HCT116 (cell line): ENCODE results near the gene RBBP8. TPM values are rescaled to one million over a fixed set of nuclear protein-coding genes. Genes with fewer than 3 reads are reported as not detected.

Experiments used
- ATAC-seq: fragments of 200-7000 bp; cut with Tn5 transposase; 2 replicates; pipeline ENCODE4 v1.9.1; 2020; ENCODE audit warnings: mild to moderate bottlenecking, moderate library complexity
- BruUV-seq: library from RNA; stranded (reverse); fragments of 400-500 nt; replicated peaks from 2 replicates; lab custom pipeline; 2021; lab: Mats Ljungman, UMichigan
- CTCF ChIA-PET: fragments of 300-600 bp; sonication (Branson Sonifier 250); formaldehyde crosslinking; loops from one replicate; lab custom pipeline; 2021; ENCODE audit warnings: antibody characterized with exemption; lab: Charles Lee
- POLR2A ChIA-PET: fragments of 300-600, 350-600 bp; sonication (Branson Sonifier 250); formaldehyde crosslinking; loops from one replicate; lab custom pipeline; 2021; ENCODE audit warnings: antibody characterized with exemption; lab: Charles Lee
- RAD21 ChIA-PET, 2 experiments: fragments of 300-600 bp; sonication (Branson Sonifier 250); formaldehyde crosslinking; loops; one replicate each; lab custom pipeline; 2023; ENCODE audit warnings: low total read pairs in 2 of 2; ENCODE audit not compliant: uncharacterized antibody in 2 of 2, unreplicated experiment in 2 of 2, low non-redundant PET in 1 of 2; lab: Charles Lee
- DNase-seq: peaks from one replicate; pipeline ENCODE4 v3.0.0-alpha.2; 2010; ENCODE audit warnings: low read depth, low spot score
- H2AFZ ChIP-seq: fragments of 200-600 bp; shearing (Covaris generic), sonication (generic); 2 replicates; pipeline ENCODE4 v1.6.1; 2017; ENCODE audit warnings: low read depth, mixed run types, mixed read lengths, antibody characterized with exemption, low read length; ENCODE audit not compliant: poor library complexity, severe bottlenecking
- H3K27ac ChIP-seq: 2 replicates; pipeline ENCODE4 v1.5.1; 2012; ENCODE audit warnings: low read depth, low read length
- H3K27me3 ChIP-seq: fragments of 200-600 bp; sonication (generic); 2 replicates; pipeline ENCODE4 v1.6.1; 2016; ENCODE audit warnings: mixed run types, low read length, mixed read lengths; ENCODE audit not compliant: insufficient read depth
- H3K36me3 ChIP-seq, 2 experiments: fragments of 200-500 bp in 1 of 2; fragments of 200-600 bp in 1 of 2; sonication (Bioruptor generic) in 1 of 2; sonication (generic) in 1 of 2; 2 replicates each; pipeline versions ENCODE4 v1.5.1 to v1.6.1; 2014 to 2016; ENCODE audit warnings: low read length in 2 of 2, inconsistent platforms in 1 of 2, mixed read lengths in 1 of 2, mixed run types in 1 of 2; ENCODE audit not compliant: insufficient read depth in 2 of 2, control insufficient read depth in 1 of 2
- H3K4me1 ChIP-seq, 2 experiments: fragments of 200-600 bp in 1 of 2; sonication (generic) in 1 of 2; 2 replicates each; pipeline versions ENCODE4 v1.5.1 to v1.6.1; 2012 to 2017; ENCODE audit warnings: low read length in 2 of 2, inconsistent platforms in 1 of 2, mild to moderate bottlenecking in 1 of 2, mixed read lengths in 1 of 2, mixed run types in 1 of 2, moderate library complexity in 1 of 2; ENCODE audit not compliant: insufficient read depth in 2 of 2, control insufficient read depth in 1 of 2
- H3K4me2 ChIP-seq: fragments of 200-600 bp; sonication (generic); 2 replicates; pipeline ENCODE4 v1.6.1; 2017; ENCODE audit warnings: mixed run types, low read length, mixed read lengths
- H3K4me3 ChIP-seq, 2 experiments: fragments of 200-600 bp in 1 of 2; sonication (generic) in 1 of 2; replicated peaks in 1 of 2; 2 replicates each; pipeline ENCODE4 v1.5.1; 2011 to 2016; ENCODE audit warnings: low read length in 2 of 2, control low read depth in 1 of 2, low read depth in 1 of 2, mild to moderate bottlenecking in 1 of 2, mixed read lengths in 1 of 2, mixed run types in 1 of 2
- H3K79me2 ChIP-seq: fragments of 200-600 bp; sonication (generic); 2 replicates; pipeline ENCODE4 v1.6.1; 2017; ENCODE audit warnings: mild to moderate bottlenecking, mixed run types, low read length, moderate library complexity, mixed read lengths; ENCODE audit not compliant: insufficient read depth
- H3K9ac ChIP-seq: fragments of 200-600 bp; sonication (generic); 2 replicates; pipeline ENCODE4 v1.6.1; 2016; ENCODE audit warnings: low read length, mixed read lengths
- H3K9me2 ChIP-seq: fragments of 200-600 bp; sonication (generic), shearing (Covaris generic); 2 replicates; pipeline ENCODE4 v1.6.1; 2017; ENCODE audit warnings: mixed run types, mild to moderate bottlenecking, moderate library complexity; ENCODE audit not compliant: insufficient read depth
- H3K9me3 ChIP-seq, 2 experiments: fragments of 200-500 bp in 1 of 2; fragments of 200-600 bp in 1 of 2; sonication (Bioruptor generic) in 1 of 2; sonication (generic) in 1 of 2; 2 replicates each; pipeline ENCODE4 v1.6.1; 2014 to 2017; ENCODE audit warnings: low read length in 2 of 2, mixed read lengths in 2 of 2, inconsistent platforms in 1 of 2, low read depth in 1 of 2, mild to moderate bottlenecking in 1 of 2, mixed run types in 1 of 2, moderate library complexity in 1 of 2; ENCODE audit not compliant: control insufficient read depth in 1 of 2, insufficient read depth in 1 of 2
- H4K20me1 ChIP-seq: fragments of 200-600 bp; sonication (generic), shearing (Covaris generic); 2 replicates; pipeline ENCODE4 v1.6.1; 2017; ENCODE audit warnings: mixed run types, mild to moderate bottlenecking, moderate library complexity; ENCODE audit not compliant: insufficient read depth
- ATF3 ChIP-seq: IDR thresholded peaks from 2 replicates; pipeline ENCODE4 v1.6.1; 2012
- CBX3 ChIP-seq: IDR thresholded peaks from 2 replicates; pipeline ENCODE4 v1.6.1; 2012; ENCODE audit warnings: low read depth
- EGR1 ChIP-seq: IDR thresholded peaks from 2 replicates; pipeline ENCODE4 v1.6.1; 2012; ENCODE audit warnings: low read depth
- FOSL1 ChIP-seq: IDR thresholded peaks from 2 replicates; pipeline ENCODE4 v1.6.1; 2012; ENCODE audit warnings: low read depth
- JUND ChIP-seq: IDR thresholded peaks from 2 replicates; pipeline ENCODE4 v1.6.1; 2012
- POLR2AphosphoS5 ChIP-seq: IDR thresholded peaks from 2 replicates; pipeline ENCODE4 v1.6.1; 2011; ENCODE audit warnings: mild to moderate bottlenecking, low read depth, low read length, moderate library complexity
- RAD21 ChIP-seq: IDR thresholded peaks from 2 replicates; pipeline ENCODE4 v1.6.1; 2012; ENCODE audit warnings: low read depth, mild to moderate bottlenecking
- REST ChIP-seq: IDR thresholded peaks from 2 replicates; pipeline ENCODE4 v1.6.1; 2012; ENCODE audit warnings: low read depth
- SP1 ChIP-seq: IDR thresholded peaks from 2 replicates; pipeline ENCODE4 v1.6.1; 2012; ENCODE audit warnings: low read depth
- SRF ChIP-seq: IDR thresholded peaks from 2 replicates; pipeline ENCODE4 v1.6.1; 2012; ENCODE audit warnings: low read depth
- TCF7L2 ChIP-seq: IDR thresholded peaks from 2 replicates; pipeline ENCODE4 v1.7.0; 2011; ENCODE audit warnings: borderline replicate concordance, inconsistent platforms; ENCODE audit not compliant: insufficient read depth, insufficient read length; ENCODE audit errors: extremely low read depth
- intact Hi-C: fragments of 100-400 bp; cut with micrococcal nuclease; formaldehyde crosslinking; loops from 2 replicates; pipeline ENCODE4 v1.10.0; 2022
- total RNA-seq: library from RNA; stranded (reverse); gene quantifications from one replicate; pipeline ENCODE4 v1.2.1, GENCODE V29; 2021; ENCODE audit not compliant: unreplicated experiment
- TF ChIP-seq, protein P1 (sequence below), 3 experiments: fragments of 200-600 bp in 1 of 3; sonication (generic) in 1 of 3; IDR thresholded peaks in 2 of 3; conservative IDR thresholded peaks in 1 of 3; 2 replicates each; pipeline ENCODE4 v1.5.1; 2012 to 2017; ENCODE audit warnings: low read depth in 2 of 3, low read length in 2 of 3, antibody characterized with exemption in 1 of 3, borderline replicate concordance in 1 of 3, control low read depth in 1 of 3, mild to moderate bottlenecking in 1 of 3, mixed read lengths in 1 of 3, mixed run types in 1 of 3, moderate library complexity in 1 of 3; ENCODE audit not compliant: insufficient read depth in 1 of 3

RBBP8 gene
- total RNA-seq, 1 experiment from 2014 or later, result 66.6 TPM

GRCh38 chr18:22980394-22980793, 47.3 kb downstream of the RBBP8 start:
- RAD21 ChIA-PET, result no interaction called here
- Histone ChIP-seq H3K36me3 (peaks cover 5 to 18% of the 10 kb centered on the region in 2 experiments), H3K27ac (no peak overlapping the region), H3K9me3 (no peaks in the 10 kb centered on the region), H3K79me2 (peaks cover 6% of the 10 kb centered on the region), H3K9ac (no peak overlapping the region), H2AFZ (no peak overlapping the region), H3K27me3 (no peaks in the 10 kb centered on the region), H4K20me1 (0 out of 2 replicates have a peak, but pooled peaks cover 4% of the 10 kb centered on the region), H3K4me3 (no peak overlapping the region), H3K4me2 (no peak overlapping the region), H3K4me1 (peaks cover 20 to 26% of the 10 kb centered on the region in 2 experiments), H3K9me2 (no peaks in the 10 kb centered on the region)
- ATAC-seq (no peak), DNase-seq (no peak)
- no TSS peak for BruUV-seq
- POLR2A ChIA-PET, result no interaction called here
- CTCF ChIA-PET, result no interaction called here
- intact Hi-C loops, result no loop called here
- no peak for TF ChIP-seq FOSL1
- TF ChIP-seq JUND, result no peak
- no peak for TF ChIP-seq ATF3

GRCh38 chr18:22981274-22982133, 48.4 kb downstream of the RBBP8 start:
- RAD21 ChIA-PET, result no interaction called here
- POLR2A ChIA-PET, result no interaction called here
- H3K4me2 ChIP-seq, result no peak overlapping the region
- no peaks in the 10 kb centered on the region for H3K9me3 ChIP-seq
- no peaks in the 10 kb centered on the region for H3K27me3 ChIP-seq
- no peak overlapping the region for H2AFZ ChIP-seq
- H3K9ac ChIP-seq, result no peak overlapping the region
- H3K9me2 ChIP-seq, result no peaks in the 10 kb centered on the region
- CTCF ChIA-PET, result interaction anchor here (2.2 to 3.6 kb wide), 2 partner anchors 168 to 182 kb away, joined by 37 to 60 read pairs; no protein-coding TSS in a partner anchor
- no TSS peak for BruUV-seq
- ATAC-seq, result no peak
- intact Hi-C loops, result loop anchor here (2.0 kb wide), 1 partner anchor 135 kb away; no protein-coding TSS in a partner anchor
- no peak for DNase-seq
- 0 out of 2 replicates have a peak, but pooled peaks cover 4% of the 10 kb centered on the region for H4K20me1 ChIP-seq
- H3K4me3 ChIP-seq, result no peak overlapping the region
- H3K4me1 ChIP-seq, result peaks cover 20 to 23% of the 10 kb centered on the region in 2 experiments
- H3K79me2 ChIP-seq, result peaks cover 6% of the 10 kb centered on the region
- no peak overlapping the region for H3K27ac ChIP-seq
- peaks cover 11 to 15% of the 10 kb centered on the region in 2 experiments for H3K36me3 ChIP-seq
- TF ChIP-seq, protein P1, sequence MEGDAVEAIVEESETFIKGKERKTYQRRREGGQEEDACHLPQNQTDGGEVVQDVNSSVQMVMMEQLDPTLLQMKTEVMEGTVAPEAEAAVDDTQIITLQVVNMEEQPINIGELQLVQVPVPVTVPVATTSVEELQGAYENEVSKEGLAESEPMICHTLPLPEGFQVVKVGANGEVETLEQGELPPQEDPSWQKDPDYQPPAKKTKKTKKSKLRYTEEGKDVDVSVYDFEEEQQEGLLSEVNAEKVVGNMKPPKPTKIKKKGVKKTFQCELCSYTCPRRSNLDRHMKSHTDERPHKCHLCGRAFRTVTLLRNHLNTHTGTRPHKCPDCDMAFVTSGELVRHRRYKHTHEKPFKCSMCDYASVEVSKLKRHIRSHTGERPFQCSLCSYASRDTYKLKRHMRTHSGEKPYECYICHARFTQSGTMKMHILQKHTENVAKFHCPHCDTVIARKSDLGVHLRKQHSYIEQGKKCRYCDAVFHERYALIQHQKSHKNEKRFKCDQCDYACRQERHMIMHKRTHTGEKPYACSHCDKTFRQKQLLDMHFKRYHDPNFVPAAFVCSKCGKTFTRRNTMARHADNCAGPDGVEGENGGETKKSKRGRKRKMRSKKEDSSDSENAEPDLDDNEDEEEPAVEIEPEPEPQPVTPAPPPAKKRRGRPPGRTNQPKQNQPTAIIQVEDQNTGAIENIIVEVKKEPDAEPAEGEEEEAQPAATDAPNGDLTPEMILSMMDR (IDR thresholded peaks at IDR 0.05 in 2 of 3, conservative IDR thresholded peaks at IDR 0.05 in 1 of 3; ENCODE audit: borderline replicate concordance in 1 of 3, insufficient read depth in 1 of 3, low read depth in 2 of 3, low read length in 2 of 3), result no peak
- TF ChIP-seq POLR2AphosphoS5 (no peak), CBX3 (no peak), SP1 (no peak), TCF7L2 (no peak), ATF3 (no peak), REST (no peak), RAD21 (no peak), SRF (no peak), EGR1 (no peak), JUND (no peak)
